Measurements from ENCODE around the gene ANO3. TPM values are rescaled to one million over a fixed set of nuclear protein-coding genes. Genes with fewer than 3 reads are reported as not detected.

Gene ANO3
- total and polyA plus RNA-seq, 2 of the 4 experiments (the other 2 are of a cell fraction) = 0.02 to 0.18 TPM

DNA sequence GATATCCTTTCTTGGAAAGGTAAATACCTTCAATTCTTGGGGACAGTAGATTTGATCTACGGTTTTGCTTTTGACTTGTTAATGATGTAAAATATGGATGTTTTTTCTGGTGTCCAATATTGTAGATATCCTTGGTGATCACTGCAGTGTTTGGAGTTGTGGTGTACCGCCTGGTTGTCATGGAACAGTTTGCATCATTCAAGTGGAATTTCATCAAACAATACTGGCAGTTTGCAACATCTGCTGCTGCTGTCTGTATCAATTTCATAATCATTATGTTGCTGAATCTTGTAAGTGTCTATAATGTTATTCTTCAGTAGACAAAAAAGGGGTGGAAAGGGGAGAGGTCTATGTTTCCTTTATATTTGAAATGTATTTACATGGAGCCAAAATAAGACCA lies 267.5 kb downstream of the ANO3 start:
- H3K9me1 ChIP-seq (ENCODE audit: insufficient read depth, low read length) = no peaks in the 10 kb centered on the region
- no peak for DNase-seq
- 83% methylated on average over 1 of the region's 2 CpGs; no CpG with 5 or more reads in 1 of the 2 experiments for WGBS, 2 experiments (ENCODE audit: extremely low coverage in 2 of 2, insufficient read length in 1 of 2)
- no peak overlapping the region for H3K18ac ChIP-seq (ENCODE audit: low read depth, low read length)
- no peak overlapping the region for H2AFZ ChIP-seq (replicated peaks; ENCODE audit: low read length, poor library complexity)
- H2BK120ac ChIP-seq (ENCODE audit: low read depth, low read length) = no peak overlapping the region
- no peaks in the 10 kb centered on the region for H3K27me3 ChIP-seq (ENCODE audit: control insufficient read depth, insufficient read depth, low read length)
- H3K14ac ChIP-seq (replicated peaks; ENCODE audit: low read depth, low read length) = no peak overlapping the region
- no peak overlapping the region for H2AK5ac ChIP-seq (ENCODE audit: low read depth, low read length)
- intact Hi-C loops (cut with micrococcal nuclease) (no loop called here), dilution Hi-C loops (cut with HindIII; ENCODE audit: low sequenced_read_pairs, unreplicated experiment) (no loop called here), in situ Hi-C loops (cut with MboI; ENCODE audit: low sequenced_read_pairs) (no loop called here)
- ATAC-seq (ENCODE audit: low read depth) = no peak
- ChIA-PET CTCF (no interaction called here), POLR2A (ENCODE audit: unreplicated experiment) (no interaction called here)
- no peak overlapping the region for H4K91ac ChIP-seq (ENCODE audit: insufficient read depth, low read depth, low read length)
- no peak overlapping the region for H3K9ac ChIP-seq (ENCODE audit: low read depth, low read length)
- H2BK5ac ChIP-seq (ENCODE audit: low read depth, low read length, poor library complexity, severe bottlenecking) = no peak overlapping the region
- H3K4me2 ChIP-seq (ENCODE audit: low read depth, low read length) = no peak overlapping the region
- H3K4ac ChIP-seq (ENCODE audit: low read depth, low read length) = no peak overlapping the region
- no peak overlapping the region for H3K23ac ChIP-seq (ENCODE audit: low read depth, low read length)
- no peaks in the 10 kb centered on the region for H3K36me3 ChIP-seq (ENCODE audit: control insufficient read depth, insufficient read depth, low read length)
- no peaks in the 10 kb centered on the region for H3K79me1 ChIP-seq (ENCODE audit: low read depth in 1 of 2, low read length in 2 of 2)
- no peak overlapping the region for H2BK15ac ChIP-seq (ENCODE audit: low read depth, low read length)
- TF ChIP-seq MAZ (IDR thresholded peaks at IDR 0.05; ENCODE audit: borderline replicate concordance, low read depth, low read length) = no peak
- TF ChIP-seq MAFK (IDR thresholded peaks at IDR 0.05; ENCODE audit: low read depth, low read length) = no peak
- no peak for TF ChIP-seq CEBPB (IDR thresholded peaks at IDR 0.05; ENCODE audit: low read depth, low read length)
- no peak for TF ChIP-seq RAD21 (IDR thresholded peaks at IDR 0.05; ENCODE audit: low read length)
- no peak for TF ChIP-seq BHLHE40 (IDR thresholded peaks at IDR 0.05; ENCODE audit: low read depth, low read length)
- TF ChIP-seq CHD1 (IDR thresholded peaks at IDR 0.05; ENCODE audit: low read depth, low read length) = no peak
- no peak for TF ChIP-seq NFE2L2 (IDR thresholded peaks at IDR 0.05; ENCODE audit: low read depth, low read length)
- TF ChIP-seq RCOR1 (IDR thresholded peaks at IDR 0.05; ENCODE audit: insufficient replicate concordance, low read length) = no peak
- TF ChIP-seq POLR2A (IDR thresholded peaks at IDR 0.05; ENCODE audit: low read depth, low read length) = no peak
- TF ChIP-seq, protein P1, sequence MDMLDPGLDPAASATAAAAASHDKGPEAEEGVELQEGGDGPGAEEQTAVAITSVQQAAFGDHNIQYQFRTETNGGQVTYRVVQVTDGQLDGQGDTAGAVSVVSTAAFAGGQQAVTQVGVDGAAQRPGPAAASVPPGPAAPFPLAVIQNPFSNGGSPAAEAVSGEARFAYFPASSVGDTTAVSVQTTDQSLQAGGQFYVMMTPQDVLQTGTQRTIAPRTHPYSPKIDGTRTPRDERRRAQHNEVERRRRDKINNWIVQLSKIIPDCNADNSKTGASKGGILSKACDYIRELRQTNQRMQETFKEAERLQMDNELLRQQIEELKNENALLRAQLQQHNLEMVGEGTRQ (IDR thresholded peaks at IDR 0.05; ENCODE audit: low read depth, low read length) = no peak
- no peak for TF ChIP-seq SMC3 (IDR thresholded peaks at IDR 0.05; ENCODE audit: low read depth, low read length)
- TF ChIP-seq, protein P2, sequence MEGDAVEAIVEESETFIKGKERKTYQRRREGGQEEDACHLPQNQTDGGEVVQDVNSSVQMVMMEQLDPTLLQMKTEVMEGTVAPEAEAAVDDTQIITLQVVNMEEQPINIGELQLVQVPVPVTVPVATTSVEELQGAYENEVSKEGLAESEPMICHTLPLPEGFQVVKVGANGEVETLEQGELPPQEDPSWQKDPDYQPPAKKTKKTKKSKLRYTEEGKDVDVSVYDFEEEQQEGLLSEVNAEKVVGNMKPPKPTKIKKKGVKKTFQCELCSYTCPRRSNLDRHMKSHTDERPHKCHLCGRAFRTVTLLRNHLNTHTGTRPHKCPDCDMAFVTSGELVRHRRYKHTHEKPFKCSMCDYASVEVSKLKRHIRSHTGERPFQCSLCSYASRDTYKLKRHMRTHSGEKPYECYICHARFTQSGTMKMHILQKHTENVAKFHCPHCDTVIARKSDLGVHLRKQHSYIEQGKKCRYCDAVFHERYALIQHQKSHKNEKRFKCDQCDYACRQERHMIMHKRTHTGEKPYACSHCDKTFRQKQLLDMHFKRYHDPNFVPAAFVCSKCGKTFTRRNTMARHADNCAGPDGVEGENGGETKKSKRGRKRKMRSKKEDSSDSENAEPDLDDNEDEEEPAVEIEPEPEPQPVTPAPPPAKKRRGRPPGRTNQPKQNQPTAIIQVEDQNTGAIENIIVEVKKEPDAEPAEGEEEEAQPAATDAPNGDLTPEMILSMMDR (conservative IDR thresholded peaks at IDR 0.05; ENCODE audit: low read depth, low read length) = no peak
- TF ChIP-seq MXI1 (IDR thresholded peaks at IDR 0.05; ENCODE audit: borderline replicate concordance, low read depth, low read length) = no peak
- H2BK20ac ChIP-seq (ENCODE audit: low read depth, low read length) = no peak overlapping the region
- H3K27ac ChIP-seq (ENCODE audit: insufficient read depth, low read length) = no peak overlapping the region
- H3K4me1 ChIP-seq (ENCODE audit: control insufficient read depth, insufficient read depth, low read length) = no peaks in the 10 kb centered on the region
- no peak overlapping the region for H2AK9ac ChIP-seq (replicated peaks; ENCODE audit: low read depth, low read length, poor library complexity)
- H4K5ac ChIP-seq (ENCODE audit: low read depth, low read length) = no peak overlapping the region
- H4K20me1 ChIP-seq (ENCODE audit: insufficient read depth, low read length) = no peaks in the 10 kb centered on the region
- BruUV-seq (replicated peaks) = no TSS peak
- H3K4me3 ChIP-seq (ENCODE audit: insufficient read depth, low read depth, low read length) = no peak overlapping the region
- H3K9me3 ChIP-seq (ENCODE audit: control insufficient read depth, insufficient read depth, low read length) = no peaks in the 10 kb centered on the region
- no peak overlapping the region for H3K56ac ChIP-seq (ENCODE audit: extremely low read depth, insufficient read depth, low read length)
- no peak overlapping the region for H4K8ac ChIP-seq (ENCODE audit: low read depth in 2 of 2, low read length in 2 of 2)
